OCI-LY1 (cell line): ENCODE results near the gene TAGLN.

ENCODE experiments used
- CTCF ChIP-seq: fragments of 200-600 bp; sonication (generic), shearing (Covaris generic); IDR thresholded peaks from 2 replicates; pipeline ENCODE4 v1.5.1; 2017; ENCODE audit warnings: mild to moderate bottlenecking, antibody characterized with exemption, low read length, moderate library complexity, mixed read lengths
- EZH2 ChIP-seq: fragments of 200-600 bp; sonication (generic), shearing (Covaris generic); IDR thresholded peaks from 2 replicates; pipeline ENCODE4 v1.8.0; 2017; ENCODE audit warnings: borderline replicate concordance, mixed run types, mild to moderate bottlenecking, antibody characterized with exemption, low read length, moderate library complexity, mixed read lengths

DNA sequence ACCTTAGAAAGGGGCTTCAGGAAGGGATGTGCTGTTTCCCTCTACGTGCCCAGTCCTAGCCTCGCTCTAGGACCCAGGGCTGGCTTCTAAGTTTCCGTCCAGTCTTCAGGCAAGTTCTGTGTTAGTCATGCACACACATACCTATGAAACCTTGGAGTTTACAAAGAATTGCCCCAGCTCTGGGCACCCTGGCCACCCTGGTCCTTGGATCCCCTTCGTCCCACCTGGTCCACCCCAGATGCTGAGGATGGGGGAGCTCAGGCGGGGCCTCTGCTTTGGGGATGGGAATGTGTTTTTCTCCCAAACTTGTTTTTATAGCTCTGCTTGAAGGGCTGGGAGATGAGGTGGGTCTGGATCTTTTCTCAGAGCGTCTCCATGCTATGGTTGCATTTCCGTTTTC, 2.2 kb upstream of the TAGLN start:
- no peak for TF ChIP-seq CTCF
- TF ChIP-seq EZH2, result no peak
